NCI-H82 treated with DMSO at 0.1 percent for 48 hours (cell line): Measurements from ENCODE around the gene NBDY.

Experiments used
- DNase-seq: peaks from one replicate; lab custom pipeline; 2025; ENCODE audit not compliant: unreplicated experiment; lab: John Stamatoyannopoulos, UW

NBDY gene

GRCh38 chrX:56784666-56785065, 55.6 kb downstream of the NBDY start:
- DNase-seq: no peak

DNA sequence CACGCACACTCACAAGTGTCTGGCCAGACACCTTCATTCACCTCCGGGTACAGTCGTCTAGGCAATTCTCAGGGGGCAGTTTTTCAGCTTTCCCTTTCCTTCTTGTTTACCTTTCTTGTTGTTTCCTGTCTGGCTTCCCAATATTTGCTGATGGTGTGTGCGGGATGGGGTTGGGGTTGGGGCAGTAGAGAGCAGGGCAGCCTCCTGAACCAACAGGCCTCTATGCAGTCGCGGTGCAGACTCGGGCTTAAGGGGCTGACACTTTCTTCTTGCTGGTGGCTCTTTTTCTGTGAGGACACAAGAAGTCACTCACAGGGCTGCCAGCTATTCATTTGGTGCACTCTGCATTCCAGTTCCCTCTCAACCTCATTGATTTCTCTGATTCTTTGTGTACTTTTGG, 56.4 kb downstream of the NBDY start:
- DNase-seq: no peak

DNA sequence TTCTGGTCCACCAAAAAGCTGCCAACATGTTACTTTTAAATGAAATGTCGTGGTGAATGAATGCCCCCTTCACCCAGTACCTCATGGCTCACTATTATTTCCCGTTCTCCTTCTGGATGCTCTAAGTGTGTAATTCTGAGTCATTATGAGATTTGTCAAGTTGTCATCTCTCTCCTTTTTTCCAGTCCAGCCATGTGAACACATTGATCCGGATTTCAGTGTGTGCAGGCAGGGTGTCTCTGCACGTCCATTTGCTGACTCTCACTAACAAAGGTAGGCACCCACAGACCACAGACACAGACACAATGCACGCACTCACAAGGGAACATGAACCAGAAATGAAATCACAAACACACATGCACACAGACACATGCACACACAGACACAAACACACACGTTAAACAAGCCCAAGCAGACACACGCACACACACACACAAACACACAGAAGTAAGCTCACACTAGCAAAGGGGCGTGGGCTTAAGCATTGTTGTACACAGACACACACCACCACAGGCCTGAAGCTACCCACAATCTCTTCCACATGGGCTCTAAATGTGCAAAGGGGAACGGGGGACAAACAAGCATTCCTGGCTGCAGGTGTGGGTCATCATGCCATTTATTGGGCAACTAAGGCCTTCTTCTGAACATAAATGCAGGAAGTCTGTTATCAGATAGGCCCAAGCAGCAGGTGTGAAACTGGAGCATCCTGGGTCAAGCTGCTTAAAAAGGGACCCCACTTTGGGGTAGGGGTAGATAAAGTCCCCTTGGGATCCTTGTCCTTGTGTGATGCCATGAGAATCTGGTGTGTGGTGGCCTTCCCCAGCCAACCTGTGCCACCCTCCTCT, 58.1 kb downstream of the NBDY start:
- DNase-seq: no peak

GRCh38 chrX:56787734-56788152, 58.7 kb downstream of the NBDY start:
- DNase-seq: no peak

DNA sequence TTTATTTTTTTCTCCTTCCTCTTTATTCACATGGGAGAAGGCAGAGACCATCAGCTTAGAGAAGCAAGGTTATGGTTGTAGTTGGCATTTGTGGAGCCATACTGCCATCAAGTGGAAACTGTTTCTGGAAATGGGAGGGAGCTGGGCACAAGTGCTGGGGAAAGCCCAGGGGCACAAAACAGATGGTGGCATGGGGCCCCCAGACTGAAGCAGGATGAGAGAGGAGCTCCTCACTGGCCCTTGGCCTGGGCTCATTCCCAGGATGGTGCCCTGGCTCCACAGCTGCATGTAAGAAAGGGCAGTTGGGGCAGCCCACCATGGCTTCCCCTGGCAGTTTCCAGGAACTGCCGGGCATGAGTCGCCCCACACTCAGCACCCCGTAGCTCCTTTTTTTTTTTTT, 59.2 kb downstream of the NBDY start:
- no peak for DNase-seq

DNA sequence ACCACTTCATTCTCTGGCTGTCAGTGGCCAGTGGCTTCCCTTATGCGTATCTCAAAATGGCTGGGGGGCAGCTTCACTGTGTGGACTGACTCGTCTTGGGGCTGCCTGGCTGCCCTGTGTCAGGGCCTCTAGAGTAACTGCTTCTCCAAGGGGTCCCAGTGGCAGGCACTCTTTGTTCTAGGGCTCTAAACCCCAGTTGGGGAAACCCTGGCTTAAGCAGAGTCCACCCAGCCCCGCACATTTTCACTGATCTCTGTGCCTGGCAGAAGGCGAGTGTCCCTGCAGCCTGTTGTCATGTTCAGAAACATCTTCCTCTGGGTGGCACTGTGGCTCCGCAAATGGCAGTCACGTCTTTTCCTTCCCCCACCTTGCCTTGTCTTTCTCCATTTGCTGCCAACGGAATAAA, 59.7 kb downstream of the NBDY start:
- DNase-seq: no peak

- DNase-seq: no peak
Observed at GRCh38 chrX:56789518-56790070, 60.6 kb downstream of the NBDY start.

DNA sequence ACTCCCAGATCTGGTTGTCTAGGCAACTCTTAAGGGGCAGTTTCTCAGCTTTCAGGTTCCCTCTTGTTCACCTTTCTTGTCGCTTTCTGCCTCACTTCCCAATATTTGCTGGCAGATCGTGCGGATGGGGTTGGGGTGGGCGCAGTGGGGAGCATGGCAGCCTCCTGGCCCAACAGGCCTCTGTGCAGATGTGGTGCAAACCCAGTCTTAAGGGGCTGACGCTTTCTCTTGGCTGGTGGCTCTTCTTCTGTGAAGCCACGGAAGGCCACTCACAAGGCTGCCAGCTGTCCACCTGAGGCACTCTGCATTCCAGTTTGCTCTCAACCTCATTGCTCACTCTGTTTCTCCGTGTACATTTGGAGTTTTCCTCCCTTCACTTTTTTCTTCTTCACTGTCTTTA, 61.7 kb downstream of the NBDY start:
- DNase-seq: no peak

- no peak for DNase-seq
Observed at GRCh38 chrX:56791456-56791855, 62.4 kb downstream of the NBDY start.

- no peak for DNase-seq
Observed at GRCh38 chrX:56792270-56793111, 63.4 kb downstream of the NBDY start.

GRCh38 chrX:56793112-56793430, 64.0 kb downstream of the NBDY start:
- no peak for DNase-seq

DNA sequence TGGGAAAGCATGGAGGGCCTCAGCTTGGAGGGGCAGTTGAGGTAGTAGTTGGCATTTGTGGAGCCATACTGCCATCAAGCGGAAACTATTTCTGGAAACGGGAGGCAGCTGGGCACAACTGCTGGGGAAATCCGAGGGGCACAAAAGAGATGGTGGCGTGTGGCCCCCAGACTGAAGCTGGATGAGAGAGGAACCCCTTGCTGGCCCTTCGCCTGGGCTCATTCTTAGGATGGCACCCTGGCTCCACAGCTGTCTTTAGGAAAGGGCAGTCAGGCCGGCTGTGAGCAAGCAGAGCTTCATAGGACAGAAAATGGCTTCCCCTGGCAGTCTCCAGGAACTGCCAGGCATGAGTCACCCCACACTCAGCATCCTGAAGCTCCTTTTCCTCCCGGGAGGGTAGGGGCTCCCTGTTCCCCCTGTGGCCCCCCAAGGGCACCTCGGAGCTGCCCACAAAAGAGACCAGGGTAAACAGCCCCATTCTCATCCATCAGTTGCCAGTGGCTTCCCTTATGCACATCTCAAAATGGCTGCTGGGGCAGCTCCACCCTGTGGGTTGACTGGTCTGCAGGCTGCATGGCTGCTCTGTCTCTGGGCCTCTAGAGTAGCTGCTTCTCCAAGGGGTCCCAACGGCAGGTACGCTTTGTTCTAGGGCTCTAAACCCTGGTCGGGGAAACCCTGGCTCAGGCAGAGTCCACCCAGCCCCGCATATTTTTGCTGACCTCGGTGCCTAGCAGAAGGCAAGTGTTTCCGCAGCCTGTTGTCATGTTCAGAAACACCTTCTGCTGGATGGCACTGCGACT, 64.7 kb downstream of the NBDY start:
- DNase-seq: no peak

DNA sequence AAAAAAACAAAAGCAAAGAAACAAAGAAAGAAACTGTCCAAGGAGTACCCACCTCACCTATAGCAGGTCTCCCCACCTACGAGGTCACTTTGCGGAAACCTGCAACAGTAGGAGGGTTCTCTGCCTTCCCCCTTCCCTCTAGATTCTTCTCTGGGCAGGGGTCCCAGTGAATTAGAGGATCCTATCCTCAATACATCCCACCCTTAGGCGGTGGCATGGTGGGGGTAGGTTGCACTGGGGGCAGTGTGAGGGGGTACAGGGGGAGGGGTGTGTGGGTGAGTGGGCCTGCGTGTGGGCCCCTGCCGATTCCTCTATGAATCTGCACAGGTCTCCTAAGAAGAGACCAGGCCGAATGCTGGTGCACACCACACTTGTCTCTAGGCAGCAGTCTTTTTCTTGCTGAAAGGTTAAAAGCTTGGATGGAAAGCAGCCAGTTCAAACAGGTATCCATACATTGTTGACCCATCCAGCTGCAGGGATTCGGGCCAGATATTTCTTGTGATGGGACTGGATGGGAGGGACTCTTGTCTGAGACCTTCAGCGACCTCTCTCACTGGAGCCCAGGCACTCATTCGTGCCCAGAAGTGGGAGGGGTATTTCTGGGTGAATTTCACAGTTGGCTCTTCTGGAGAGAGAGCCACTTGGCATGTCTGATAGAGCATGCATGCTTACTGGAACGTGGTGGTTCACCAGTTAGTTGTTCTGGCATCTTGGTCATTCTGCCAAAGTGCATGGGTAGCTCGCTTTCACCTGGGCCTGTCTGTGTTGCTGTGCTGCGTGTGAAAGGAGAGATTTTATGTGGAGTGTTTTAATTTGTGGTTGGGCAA, 65.6 kb downstream of the NBDY start:
- no peak for DNase-seq

DNA sequence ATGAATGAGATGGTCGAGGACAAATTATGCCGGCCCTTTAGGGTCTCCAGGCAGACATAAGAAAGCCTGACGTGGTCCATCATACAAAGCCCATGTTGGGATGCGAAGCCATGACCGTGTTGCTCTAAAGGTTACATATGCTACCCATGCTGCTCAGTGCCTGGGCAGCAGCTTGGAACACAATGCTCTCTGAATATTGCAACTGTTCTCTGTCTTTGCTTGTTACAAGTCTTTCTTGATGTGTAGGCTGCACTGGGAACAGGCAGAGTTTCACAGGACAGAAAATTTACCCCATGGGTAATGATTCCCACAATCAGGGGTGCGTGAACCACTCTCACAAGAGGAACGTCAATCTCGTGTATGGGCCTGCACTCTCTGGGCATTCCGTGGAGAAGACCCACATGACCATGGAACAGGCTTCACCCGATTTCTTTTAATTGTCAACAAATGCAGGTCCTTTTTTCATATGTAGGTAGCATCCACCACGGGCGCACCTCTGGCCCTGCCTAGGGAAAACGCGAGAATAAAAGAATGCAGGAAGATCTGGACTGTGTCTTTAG, 66.3 kb downstream of the NBDY start:
- DNase-seq: no peak

- DNase-seq: no peak
Observed at GRCh38 chrX:56796641-56797395, 67.8 kb downstream of the NBDY start.

- DNase-seq: no peak
Observed at GRCh38 chrX:56797574-56798338, 68.7 kb downstream of the NBDY start.

GRCh38 chrX:56798339-56798711, 69.3 kb downstream of the NBDY start:
- DNase-seq: no peak

DNA sequence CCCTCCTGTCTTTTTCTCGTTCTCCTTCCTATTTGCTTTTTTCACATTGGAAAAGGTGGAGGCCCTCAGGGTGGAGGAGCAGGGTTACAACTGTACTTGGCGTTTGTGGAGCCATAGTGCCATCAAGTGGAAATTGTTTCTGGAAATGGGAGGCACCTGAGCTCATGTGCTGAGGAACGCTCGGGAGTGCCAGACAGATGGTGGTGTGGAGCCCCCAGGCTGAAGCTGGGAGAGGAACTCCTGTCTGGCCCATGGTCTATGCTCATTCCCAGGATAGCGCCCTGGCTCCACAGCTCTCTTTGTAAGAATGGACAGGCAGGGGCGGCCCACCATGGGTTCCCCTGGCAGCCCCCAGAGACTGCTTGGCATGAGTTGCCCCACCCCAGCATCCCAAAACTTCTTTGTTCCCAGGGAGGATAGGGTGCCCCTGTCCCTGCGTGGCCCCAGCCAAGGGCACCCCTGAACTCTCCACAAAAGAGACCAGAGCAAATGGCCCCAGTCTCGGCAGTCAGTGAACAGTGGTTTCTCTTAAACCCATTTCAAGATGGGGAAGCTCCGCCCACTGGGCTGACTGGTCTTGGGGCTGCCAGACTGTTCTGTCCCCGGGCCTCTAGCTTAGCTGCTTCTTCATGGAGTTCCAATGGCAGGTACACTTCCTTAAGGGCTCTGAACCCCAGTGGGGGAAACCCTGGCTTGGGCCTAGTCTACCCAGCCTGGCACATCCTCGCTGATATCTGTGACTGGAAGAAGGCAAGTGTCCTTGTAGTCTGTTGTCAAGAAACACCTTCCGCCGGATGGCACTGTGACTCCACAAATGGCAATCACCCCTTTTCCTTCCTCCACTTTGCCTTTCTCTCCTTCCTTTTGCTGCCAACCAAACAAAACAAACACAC, 70.1 kb downstream of the NBDY start:
- DNase-seq: no peak
